G401.6 (cell line): ENCODE measurements around the gene PJA1.

Source experiments
- FAIRE-seq: peaks from 2 replicates; lab custom pipeline; 2012; peaks lifted over from hg19 to GRCh38; lab: Jason Lieb, UNC

The PJA1 gene

GRCh38 chrX:69163936-69164741 is 1.1 kb downstream of the PJA1 start:
- no peak for FAIRE-seq

- no peak for FAIRE-seq
These were observed 2.8 kb downstream of the PJA1 start for GRCh38 chrX:69162361-69162865.

DNA sequence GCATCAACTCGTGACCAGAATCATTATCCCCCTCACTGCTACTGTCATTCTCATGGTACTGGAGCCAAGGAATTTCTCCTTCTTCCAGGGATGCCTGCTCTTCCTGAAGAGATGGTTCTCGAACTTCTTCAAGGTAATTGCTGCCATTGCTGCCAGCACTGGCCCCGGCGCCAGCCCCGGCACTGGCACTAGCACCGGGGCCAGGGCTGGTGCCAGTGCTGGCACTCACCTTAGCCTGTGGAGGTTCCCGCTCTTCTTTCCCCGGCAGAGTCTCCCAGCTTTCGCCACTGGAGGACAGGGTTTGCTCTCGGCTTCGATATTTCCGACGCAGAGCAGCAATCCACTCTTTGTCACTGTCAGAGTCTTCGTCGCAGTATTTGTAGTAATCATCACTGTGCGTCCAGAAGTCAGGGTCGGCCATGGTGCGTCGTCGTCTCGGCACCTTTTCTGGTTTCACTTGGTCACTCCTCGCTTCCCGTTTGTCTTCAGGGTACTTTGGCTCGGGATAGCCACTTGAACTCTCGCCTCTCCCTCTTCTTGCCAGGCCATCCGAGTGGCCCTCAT is 3.4 kb downstream of the PJA1 start:
- no peak for FAIRE-seq

GRCh38 chrX:69161371-69161770 is 3.9 kb downstream of the PJA1 start:
- FAIRE-seq: no peak

GRCh38 chrX:69158166-69158980 is 6.9 kb downstream of the PJA1 start:
- no peak for FAIRE-seq

DNA sequence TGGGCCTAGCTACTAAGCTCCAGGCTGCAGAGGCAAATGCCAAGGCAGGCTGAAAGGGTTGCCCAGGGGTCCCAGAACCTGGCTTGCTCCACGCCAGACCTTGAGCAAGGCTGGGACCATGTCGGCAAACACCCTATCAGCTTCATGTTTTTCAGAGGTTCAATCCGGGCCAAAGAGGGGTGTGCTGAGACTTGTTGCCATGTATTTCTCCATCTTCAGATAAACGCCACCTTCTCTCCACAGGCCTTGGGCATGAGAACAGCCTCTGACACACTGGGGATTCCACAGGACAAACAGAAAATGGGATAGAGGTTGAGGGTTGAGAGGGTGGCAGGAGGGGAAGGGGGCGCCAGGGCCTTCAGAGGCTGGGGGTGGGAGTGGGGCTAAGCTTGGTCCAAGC is 8.6 kb downstream of the PJA1 start:
- no peak for FAIRE-seq

GRCh38 chrX:69155786-69156520 is 9.3 kb downstream of the PJA1 start:
- FAIRE-seq: no peak

GRCh38 chrX:69154051-69154450 is 11.2 kb downstream of the PJA1 start:
- no peak for FAIRE-seq

GRCh38 chrX:69153060-69153730 is 12.1 kb downstream of the PJA1 start:
- no peak for FAIRE-seq

GRCh38 chrX:69152417-69152841 is 12.8 kb downstream of the PJA1 start:
- no peak for FAIRE-seq

DNA sequence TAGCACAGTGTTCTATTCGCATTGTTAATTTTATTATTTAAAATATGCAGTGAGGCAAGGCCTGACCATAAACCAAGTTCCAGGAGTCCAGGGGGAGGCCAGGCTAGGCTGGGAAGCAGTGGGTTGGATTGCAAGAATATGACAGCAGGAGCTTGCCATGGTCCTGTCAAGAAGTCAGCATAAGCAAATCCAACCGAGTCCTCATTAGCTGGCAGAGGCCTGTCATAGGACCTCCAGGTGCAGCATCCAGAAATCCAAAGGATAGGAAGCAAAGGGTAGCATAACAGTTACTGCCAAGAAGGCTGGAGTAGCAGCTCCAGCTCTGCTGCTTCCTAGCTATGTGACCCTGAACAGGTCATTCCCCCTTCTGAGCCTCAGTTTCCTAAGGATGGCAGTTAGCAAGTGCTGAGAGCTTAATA is 13.4 kb downstream of the PJA1 start:
- FAIRE-seq: no peak

- no peak for FAIRE-seq
These were observed 14.8 kb downstream of the PJA1 start for GRCh38 chrX:69150281-69150960.

DNA sequence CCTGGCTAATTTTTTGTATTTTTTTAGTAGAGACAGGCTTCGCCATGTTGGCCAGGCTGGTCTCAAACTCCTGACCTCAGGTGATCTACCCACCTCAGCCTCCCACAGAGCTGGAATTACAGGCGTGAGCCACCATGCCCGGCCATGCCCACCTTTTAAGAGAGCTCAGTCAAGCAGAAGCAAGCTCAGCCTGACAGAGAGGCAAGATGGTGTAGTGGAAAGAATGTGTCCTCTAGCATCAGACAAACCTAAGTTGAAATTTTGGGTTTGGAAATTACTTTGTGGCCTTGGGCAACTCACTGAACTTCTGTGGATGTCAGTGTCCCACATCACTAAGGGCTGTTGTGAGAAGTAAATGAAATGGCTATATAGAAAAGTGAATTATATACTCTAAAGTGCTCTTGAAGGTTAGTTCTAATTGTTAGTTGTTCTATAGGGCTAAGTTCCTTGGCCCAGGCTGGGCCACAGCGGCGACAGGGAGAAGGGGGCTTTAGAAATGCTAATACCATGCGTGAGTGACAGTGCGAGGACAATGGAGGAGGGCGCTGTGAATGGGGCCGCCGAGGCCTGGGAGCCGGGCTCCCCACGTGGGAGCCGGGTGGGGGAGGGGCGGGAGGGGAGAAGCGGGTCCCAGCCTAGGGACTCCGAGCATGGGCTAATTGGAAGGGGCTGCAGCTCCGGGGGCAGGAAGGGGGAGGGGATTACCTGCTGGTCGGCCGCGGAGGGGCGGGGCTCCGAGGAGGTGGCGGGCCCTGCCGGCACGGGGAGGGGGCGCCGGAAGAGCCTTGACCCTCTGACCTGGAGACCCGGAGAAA is 15.6 kb downstream of the PJA1 start:
- FAIRE-seq: no peak

- FAIRE-seq: no peak
These were observed 16.3 kb downstream of the PJA1 start for GRCh38 chrX:69148946-69149345.

DNA sequence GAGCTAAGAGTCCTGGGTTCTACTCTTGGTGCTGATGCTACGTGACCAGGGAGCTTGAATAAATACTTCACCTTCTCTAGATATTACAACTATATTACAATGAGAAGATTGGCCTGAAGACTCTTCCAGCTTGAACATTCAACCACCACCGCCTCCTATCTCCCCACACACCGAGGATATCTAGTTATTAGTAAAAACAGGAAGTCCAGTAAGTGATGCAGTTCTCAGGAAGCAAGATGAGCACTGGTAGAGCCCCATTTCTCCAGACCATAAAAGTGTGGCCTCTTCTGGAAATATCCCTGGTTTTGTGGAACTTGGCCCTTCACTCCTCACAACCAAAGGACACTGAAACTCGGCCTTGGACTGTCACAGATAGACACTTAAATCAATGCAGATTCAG is 18.5 kb downstream of the PJA1 start:
- no peak for FAIRE-seq

DNA sequence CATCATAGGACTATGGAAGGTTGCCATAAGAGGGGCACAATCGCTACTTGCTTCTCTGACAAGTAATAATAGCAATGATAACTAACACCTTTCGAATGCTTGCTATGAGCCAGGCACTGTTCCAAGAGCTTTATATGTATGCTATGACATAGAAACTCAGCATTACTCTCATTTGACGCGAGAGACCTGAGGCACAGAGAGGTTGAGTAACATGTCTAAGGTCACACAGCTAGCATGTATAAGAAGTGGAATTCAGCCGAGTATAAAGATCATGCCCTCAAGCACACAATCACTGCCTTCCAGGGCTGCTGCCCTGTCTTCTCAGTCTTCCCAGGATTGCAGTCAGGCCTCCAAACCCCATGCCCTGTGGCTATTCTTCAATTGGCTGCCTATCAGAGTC is 19.5 kb downstream of the PJA1 start:
- no peak for FAIRE-seq

DNA sequence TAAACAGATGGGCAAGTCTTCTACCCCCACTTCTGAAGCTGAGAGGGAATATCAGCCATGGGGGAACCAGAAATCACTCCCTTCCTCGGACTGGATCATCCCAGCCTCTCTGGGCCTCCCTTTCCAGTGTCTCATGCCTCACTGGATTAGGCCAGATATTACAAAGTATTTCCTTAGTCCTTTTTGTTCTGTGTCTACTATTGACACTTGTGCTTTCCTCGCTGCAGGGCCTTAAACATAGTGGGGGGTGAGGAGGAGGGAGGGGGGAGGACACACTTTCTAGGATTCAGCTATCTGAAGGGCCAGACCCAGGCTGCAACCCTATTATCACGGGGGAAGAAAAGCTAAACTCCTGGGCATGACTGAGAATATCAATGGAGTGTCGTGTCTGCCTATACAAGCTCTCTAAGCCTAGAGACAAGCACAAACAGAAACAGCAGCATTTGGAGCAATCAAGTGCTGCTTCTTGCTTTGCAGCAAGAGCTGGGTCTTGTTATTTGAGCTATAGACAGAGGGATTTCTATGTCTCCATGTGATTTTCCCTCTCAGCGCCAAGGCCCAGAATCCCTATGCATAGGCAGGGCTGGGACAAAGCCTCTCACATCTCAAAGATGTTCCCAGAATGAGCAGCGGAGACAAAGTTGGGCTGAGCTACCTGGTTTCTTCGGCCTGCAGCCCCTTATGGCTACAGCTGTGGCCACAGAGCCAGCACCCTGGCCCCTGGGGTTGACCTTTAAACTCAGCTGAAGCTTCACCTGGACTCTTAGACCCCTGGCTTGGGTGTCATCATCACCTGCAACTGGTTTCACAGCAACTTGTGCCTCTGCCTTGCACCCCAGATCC is 20.2 kb downstream of the PJA1 start:
- no peak for FAIRE-seq

- no peak for FAIRE-seq
These were observed 21.7 kb downstream of the PJA1 start for GRCh38 chrX:69143530-69143929.

DNA sequence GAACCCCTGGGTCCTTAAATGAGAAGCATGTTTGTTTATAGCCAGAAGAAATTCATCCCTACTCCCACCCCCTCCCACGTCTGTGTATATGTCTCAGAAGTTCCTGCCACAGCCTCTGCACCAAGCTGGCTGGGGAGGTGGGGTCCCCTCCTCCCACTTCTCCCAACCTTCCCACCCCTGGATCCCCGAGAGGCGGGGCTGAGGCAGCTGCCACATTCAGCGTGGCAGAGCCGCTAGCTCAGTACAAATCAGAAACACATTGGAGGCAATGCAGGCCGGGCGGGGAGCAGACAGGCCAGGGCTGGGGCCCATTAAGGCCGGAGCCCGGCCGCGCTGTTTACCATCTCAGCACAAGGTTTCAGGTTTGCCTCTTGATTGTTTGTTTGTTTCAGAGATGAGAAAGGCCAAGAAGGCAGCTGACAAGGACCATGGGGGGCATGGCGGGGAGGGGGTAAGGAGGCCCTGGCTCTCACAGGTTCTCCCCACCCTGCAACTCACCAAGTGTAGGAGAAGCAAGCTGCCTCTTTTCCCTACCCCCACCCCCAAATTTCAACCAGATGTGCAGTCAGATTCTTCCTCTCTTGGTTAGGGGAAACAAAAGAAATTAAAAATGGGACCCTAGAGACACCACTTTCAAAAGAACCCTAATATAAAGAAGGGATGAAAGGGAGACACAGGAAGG is 22.3 kb downstream of the PJA1 start:
- FAIRE-seq: no peak
